PC-9 (cell line): ENCODE results near the gene ZEB2. TPM values are rescaled to one million over a fixed set of nuclear protein-coding genes. Genes with fewer than 3 reads are reported as not detected.

Experiments
- BruUV-seq: library from RNA; stranded (reverse); fragments of 400-500 nt; replicated peaks from 2 replicates; lab custom pipeline; 2021; lab: Mats Ljungman, UMichigan
- CTCF ChIA-PET: fragments of 300-600 bp; sonication (Branson Sonifier 250); formaldehyde crosslinking; loops from one replicate; lab custom pipeline; 2022; ENCODE audit warnings: antibody characterized with exemption; lab: Charles Lee
- POLR2A ChIA-PET: fragments of 300-600 bp; sonication (Branson Sonifier 250); formaldehyde crosslinking; loops from one replicate; lab custom pipeline; 2022; ENCODE audit warnings: antibody characterized with exemption; ENCODE audit not compliant: unreplicated experiment; lab: Charles Lee
- DNase-seq, 2 experiments: peaks; one replicate each; pipeline versions ENCODE4 v3.0.0 to v3.0.0-alpha.2; 2015 to 2022; ENCODE audit warnings: mixed read lengths in 1 of 2
- H2AFZ ChIP-seq: fragments of 200-600 bp; sonication (generic); 2 replicates; pipeline ENCODE4 v1.8.1; 2017; ENCODE audit warnings: antibody characterized with exemption
- H3F3A ChIP-seq: fragments of 200-600 bp; sonication (generic); 2 replicates; pipeline ENCODE4 v1.8.1; 2017; ENCODE audit warnings: antibody characterized with exemption, mild to moderate bottlenecking, low read depth; ENCODE audit not compliant: insufficient read depth
- H3K27ac ChIP-seq: fragments of 200-600 bp; sonication (generic); 2 replicates; pipeline ENCODE4 v1.6.1; 2016; ENCODE audit warnings: mixed run types
- H3K27me3 ChIP-seq: fragments of 200-600 bp; sonication (generic); 2 replicates; pipeline ENCODE4 v1.6.1; 2016; ENCODE audit warnings: low read depth, mixed run types; ENCODE audit not compliant: insufficient read depth
- H3K36me3 ChIP-seq: fragments of 200-600 bp; sonication (generic); 2 replicates; pipeline ENCODE4 v1.6.1; 2016; ENCODE audit warnings: low read depth, mixed run types
- H3K4me1 ChIP-seq: fragments of 200-600 bp; sonication (generic); replicated peaks from 2 replicates; pipeline ENCODE4 v1.6.1; 2016; ENCODE audit warnings: mixed run types; ENCODE audit not compliant: insufficient read depth
- H3K4me2 ChIP-seq: fragments of 200-600 bp; sonication (generic); 2 replicates; pipeline ENCODE4 v1.6.1; 2017; ENCODE audit warnings: mixed run types
- H3K4me3 ChIP-seq: fragments of 200-600 bp; sonication (generic); 2 replicates; pipeline ENCODE4 v1.6.1; 2016; ENCODE audit warnings: mixed run types
- H3K79me2 ChIP-seq: fragments of 200-600 bp; sonication (generic); 2 replicates; pipeline ENCODE4 v1.6.1; 2017; ENCODE audit warnings: low read depth, mixed run types
- H3K9me2 ChIP-seq: fragments of 200-600 bp; sonication (generic); 2 replicates; pipeline ENCODE4 v1.8.1; 2017; ENCODE audit warnings: mild to moderate bottlenecking; ENCODE audit not compliant: insufficient read depth
- H3K9me3 ChIP-seq: fragments of 200-600 bp; sonication (generic); 2 replicates; pipeline ENCODE4 v1.8.1; 2016; ENCODE audit warnings: low read depth; ENCODE audit not compliant: insufficient read depth
- H4K20me1 ChIP-seq: fragments of 200-600 bp; sonication (generic); 2 replicates; pipeline ENCODE4 v1.8.1; 2017; ENCODE audit not compliant: insufficient read depth
- EZH2 ChIP-seq: fragments of 200-600 bp; sonication (generic); IDR thresholded peaks from 2 replicates; pipeline ENCODE4 v1.8.0; 2017; ENCODE audit warnings: antibody characterized with exemption, low read depth
- intact Hi-C: fragments of 100-400 bp; cut with micrococcal nuclease; formaldehyde crosslinking; loops from one replicate; pipeline ENCODE4 v1.10.0; 2022; ENCODE audit not compliant: unreplicated experiment
- total RNA-seq: library from RNA; stranded (reverse); gene quantifications from 2 replicates; pipeline ENCODE4 v1.2.3, GENCODE V29; 2021
- TF ChIP-seq, protein P1 (sequence below): fragments of 200-600 bp; sonication (generic); conservative IDR thresholded peaks from 2 replicates; pipeline ENCODE4 v1.6.1; 2017; ENCODE audit warnings: mixed run types, antibody characterized with exemption, mild to moderate bottlenecking, moderate library complexity

Gene ZEB2
- total RNA-seq, 1 experiment from 2014 or later = 0.09 TPM

DNA sequence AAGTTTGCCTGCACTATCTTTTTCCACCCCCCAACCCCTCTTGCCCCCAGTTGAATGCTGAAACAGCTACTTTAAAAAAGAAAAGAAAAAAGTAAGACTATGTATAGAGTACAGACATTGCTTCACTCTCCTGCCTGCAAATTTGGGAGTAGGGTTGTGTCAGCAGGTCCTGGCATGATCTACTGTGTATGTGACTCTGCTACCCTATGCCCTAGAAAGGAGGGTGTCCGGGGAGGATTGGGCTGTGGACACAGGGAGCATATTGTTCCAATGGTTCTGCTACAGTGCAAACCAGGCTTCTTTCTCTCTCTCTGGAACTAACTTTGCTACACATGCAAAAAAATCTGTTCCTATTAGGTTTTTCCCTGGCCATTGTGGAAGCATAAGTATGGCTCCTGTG, 9.9 kb upstream of the ZEB2 start:
- H3K36me3 ChIP-seq = no peaks in the 10 kb centered on the region
- H2AFZ ChIP-seq = no peak overlapping the region
- H3K4me1 ChIP-seq = no peaks in the 10 kb centered on the region
- DNase-seq = no peak
- H3K4me3 ChIP-seq = no peak overlapping the region
- CTCF ChIA-PET = no interaction called here
- no peaks in the 10 kb centered on the region for H3K9me2 ChIP-seq
- POLR2A ChIA-PET = interaction anchor here (0.6 kb wide), 1 partner anchor 9 kb away, joined by 6 read pairs; no protein-coding TSS in a partner anchor
- H3K9me3 ChIP-seq = no peaks in the 10 kb centered on the region
- intact Hi-C loops = no loop called here
- H4K20me1 ChIP-seq = no peaks in the 10 kb centered on the region
- no peaks in the 10 kb centered on the region for H3K79me2 ChIP-seq
- H3K27ac ChIP-seq = no peak overlapping the region
- H3F3A ChIP-seq = no peaks in the 10 kb centered on the region
- no peaks in the 10 kb centered on the region for H3K27me3 ChIP-seq
- BruUV-seq = no TSS peak
- no peak for TF ChIP-seq EZH2
- TF ChIP-seq, protein P1, sequence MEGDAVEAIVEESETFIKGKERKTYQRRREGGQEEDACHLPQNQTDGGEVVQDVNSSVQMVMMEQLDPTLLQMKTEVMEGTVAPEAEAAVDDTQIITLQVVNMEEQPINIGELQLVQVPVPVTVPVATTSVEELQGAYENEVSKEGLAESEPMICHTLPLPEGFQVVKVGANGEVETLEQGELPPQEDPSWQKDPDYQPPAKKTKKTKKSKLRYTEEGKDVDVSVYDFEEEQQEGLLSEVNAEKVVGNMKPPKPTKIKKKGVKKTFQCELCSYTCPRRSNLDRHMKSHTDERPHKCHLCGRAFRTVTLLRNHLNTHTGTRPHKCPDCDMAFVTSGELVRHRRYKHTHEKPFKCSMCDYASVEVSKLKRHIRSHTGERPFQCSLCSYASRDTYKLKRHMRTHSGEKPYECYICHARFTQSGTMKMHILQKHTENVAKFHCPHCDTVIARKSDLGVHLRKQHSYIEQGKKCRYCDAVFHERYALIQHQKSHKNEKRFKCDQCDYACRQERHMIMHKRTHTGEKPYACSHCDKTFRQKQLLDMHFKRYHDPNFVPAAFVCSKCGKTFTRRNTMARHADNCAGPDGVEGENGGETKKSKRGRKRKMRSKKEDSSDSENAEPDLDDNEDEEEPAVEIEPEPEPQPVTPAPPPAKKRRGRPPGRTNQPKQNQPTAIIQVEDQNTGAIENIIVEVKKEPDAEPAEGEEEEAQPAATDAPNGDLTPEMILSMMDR = no peak
- H3K4me2 ChIP-seq = no peak overlapping the region

DNA sequence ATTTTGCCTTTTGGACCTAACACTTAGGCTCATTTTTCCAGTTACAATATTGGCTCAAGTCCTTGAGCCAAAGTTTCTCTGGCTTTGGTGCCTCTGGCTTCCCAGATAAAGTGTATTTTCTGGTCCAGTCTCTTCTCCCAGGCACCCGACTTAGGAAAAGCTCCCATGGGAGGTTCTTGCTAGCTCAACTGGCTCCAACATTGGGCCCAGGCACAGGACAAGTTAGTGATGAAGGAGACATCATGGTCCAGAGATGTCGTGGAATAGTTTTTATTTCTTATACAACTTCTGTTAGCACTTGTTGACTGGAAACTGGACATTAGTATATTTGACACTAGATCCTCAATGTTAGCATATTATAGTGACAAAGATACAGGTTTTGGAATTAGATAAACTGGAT, 8.2 kb upstream of the ZEB2 start:
- Histone ChIP-seq H3K27ac (no peak overlapping the region), H3K36me3 (no peaks in the 10 kb centered on the region), H3F3A (no peaks in the 10 kb centered on the region), H3K9me3 (no peaks in the 10 kb centered on the region), H4K20me1 (no peaks in the 10 kb centered on the region), H3K27me3 (no peaks in the 10 kb centered on the region), H3K4me3 (no peak overlapping the region), H3K4me2 (no peak overlapping the region), H3K4me1 (no peaks in the 10 kb centered on the region), H2AFZ (no peak overlapping the region), H3K9me2 (no peaks in the 10 kb centered on the region), H3K79me2 (no peaks in the 10 kb centered on the region)
- ChIA-PET CTCF (no interaction called here), POLR2A (no interaction called here)
- intact Hi-C loops = no loop called here
- no TSS peak for BruUV-seq
- TF ChIP-seq, protein P1 = no peak
- TF ChIP-seq EZH2 = no peak
- DNase-seq = no peak

DNA sequence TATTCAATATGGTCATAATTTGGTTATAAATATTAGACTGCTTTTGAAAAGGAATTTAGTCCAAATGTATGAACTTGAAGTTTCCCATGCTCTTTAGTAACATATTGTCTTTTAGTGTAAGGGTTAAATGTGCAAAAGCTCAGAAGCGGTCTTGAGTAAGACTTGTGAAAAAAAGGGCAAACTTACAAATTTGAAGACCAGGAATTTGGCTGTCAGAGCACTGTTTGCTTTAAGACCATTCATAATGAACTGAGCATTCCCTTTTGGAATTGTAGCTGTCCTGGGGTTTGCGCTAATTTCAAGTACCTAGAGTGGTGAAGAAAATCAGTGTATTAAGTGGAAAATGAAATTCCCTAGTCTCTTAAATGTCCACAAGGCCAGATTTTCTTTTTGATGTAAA, 6.9 kb upstream of the ZEB2 start:
- Histone ChIP-seq H3K36me3 (no peaks in the 10 kb centered on the region), H3K4me3 (no peak overlapping the region), H3K27me3 (no peaks in the 10 kb centered on the region), H3K79me2 (no peaks in the 10 kb centered on the region), H3K4me1 (no peaks in the 10 kb centered on the region), H4K20me1 (no peaks in the 10 kb centered on the region), H3K27ac (no peak overlapping the region), H3K4me2 (no peak overlapping the region), H2AFZ (no peak overlapping the region), H3K9me2 (no peaks in the 10 kb centered on the region), H3F3A (no peaks in the 10 kb centered on the region), H3K9me3 (no peaks in the 10 kb centered on the region)
- CTCF ChIA-PET = no interaction called here
- no TSS peak for BruUV-seq
- DNase-seq = no peak
- POLR2A ChIA-PET = no interaction called here
- intact Hi-C loops = no loop called here
- TF ChIP-seq, protein P1 = no peak
- TF ChIP-seq EZH2 = no peak
